Measurements from ENCODE around the gene REV3L.
"Not testable (repeated sequence)": the region's sequence is repeated elsewhere in the genome, so short reads cannot be mapped to it uniquely, and the experiment has no call there.

The REV3L gene

GRCh38 chr6:111300938-111301800 is 181.8 kb downstream of the REV3L start:
- not testable (repeated sequence) for DNase-seq (ENCODE audit: low read depth in 2 of 2)

- no peak for DNase-seq (ENCODE audit: low read depth in 2 of 2)
These were observed 185.2 kb downstream of the REV3L start for GRCh38 chr6:111297776-111298175.

- no peak for DNase-seq (ENCODE audit: low read depth in 2 of 2)
These were observed 188.5 kb downstream of the REV3L start for GRCh38 chr6:111294374-111294967.

GRCh38 chr6:111291336-111292259 is 191.4 kb downstream of the REV3L start:
- DNase-seq (ENCODE audit: low read depth in 2 of 2): no peak

- not testable (repeated sequence) for DNase-seq (ENCODE audit: low read depth in 2 of 2)
These were observed 192.2 kb downstream of the REV3L start for GRCh38 chr6:111290689-111291335.

GRCh38 chr6:111284356-111284755 is 198.7 kb downstream of the REV3L start:
- not testable (repeated sequence) for DNase-seq (ENCODE audit: low read depth in 2 of 2)

- DNase-seq (ENCODE audit: low read depth in 2 of 2): no peak
These were observed 199.3 kb downstream of the REV3L start for GRCh38 chr6:111283707-111284106.

- no peak for DNase-seq (ENCODE audit: low read depth in 2 of 2)
These were observed 200.5 kb downstream of the REV3L start for GRCh38 chr6:111282515-111282914.

- no peak for DNase-seq (ENCODE audit: low read depth in 2 of 2)
These were observed 202.5 kb downstream of the REV3L start for GRCh38 chr6:111280445-111280955.

- no peak for DNase-seq (ENCODE audit: low read depth in 2 of 2)
These were observed 204.3 kb downstream of the REV3L start for GRCh38 chr6:111278731-111279130.

GRCh38 chr6:111277819-111278218 is 205.2 kb downstream of the REV3L start:
- no peak for DNase-seq (ENCODE audit: low read depth in 2 of 2)

- no peak for DNase-seq (ENCODE audit: low read depth in 2 of 2)
These were observed 206.3 kb downstream of the REV3L start for GRCh38 chr6:111276736-111277135.

- DNase-seq (ENCODE audit: low read depth in 2 of 2): no peak
These were observed 206.7 kb downstream of the REV3L start for GRCh38 chr6:111276335-111276734.

- DNase-seq (ENCODE audit: low read depth in 2 of 2): no peak
These were observed 208.3 kb downstream of the REV3L start for GRCh38 chr6:111274593-111275217.

- DNase-seq (ENCODE audit: low read depth in 2 of 2): no peak
These were observed 212.9 kb downstream of the REV3L start for GRCh38 chr6:111270121-111270520.

GRCh38 chr6:111269401-111269970 is 213.5 kb downstream of the REV3L start:
- no peak for DNase-seq (ENCODE audit: low read depth in 2 of 2)

- no peak for DNase-seq (ENCODE audit: low read depth in 2 of 2)
These were observed 215.2 kb downstream of the REV3L start for GRCh38 chr6:111267764-111268333.

GRCh38 chr6:111266276-111266675 is 216.7 kb downstream of the REV3L start:
- DNase-seq (ENCODE audit: low read depth in 2 of 2): no peak

- no peak for DNase-seq (ENCODE audit: low read depth in 2 of 2)
These were observed 217.2 kb downstream of the REV3L start for GRCh38 chr6:111265842-111266241.

- no peak for DNase-seq (ENCODE audit: low read depth in 2 of 2)
These were observed 219.2 kb downstream of the REV3L start for GRCh38 chr6:111263837-111264236.

All from stimulated activated CD4-positive, alpha-beta T cell treated with anti-CD3 and anti-CD28 coated beads, Interleukin-1b, Interleukin-23, amount 100 ng/mL, for 1 hour (primary cell).